Stimulated activated CD4-positive, alpha-beta T cell treated with anti-CD3 and anti-CD28 coated beads, TNF-alpha, amount 100 ng/mL, for 24 hours (primary cell): ENCODE data around the gene RAB19.
A peak's percentile ranks its signal among the peaks of the same experiment; 100 is the strongest.

Experiments used
- DNase-seq, 3 experiments: peaks; one replicate each; pipeline ENCODE4 v3.0.0-alpha.2; 2020; ENCODE audit warnings: low read depth in 3 of 3

RAB19 gene

DNA sequence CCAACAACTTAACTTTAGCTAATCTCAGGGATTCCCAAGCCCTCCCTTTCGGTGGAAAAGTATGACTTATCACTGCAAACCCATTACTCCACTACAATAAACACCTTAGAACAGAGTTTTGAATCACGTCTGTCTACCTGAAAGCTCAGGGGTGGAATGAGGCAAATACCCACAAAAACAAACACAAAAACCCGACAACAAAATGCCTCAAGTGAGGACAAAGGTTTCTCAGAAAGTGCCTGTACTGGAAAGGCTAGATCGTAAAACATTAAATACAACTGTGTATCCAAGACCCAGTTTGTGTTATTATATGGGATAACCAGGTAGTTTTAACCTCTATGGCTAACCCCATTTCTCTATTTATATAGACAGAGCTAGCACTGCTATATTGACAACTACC, 49.4 kb downstream of the RAB19 start:
- no peak for DNase-seq

GRCh38 chr7:140453785-140454656, 50.2 kb downstream of the RAB19 start:
- DNase-seq = peak in 1 of 3 experiments; percentile 3

GRCh38 chr7:140454657-140455015, 50.8 kb downstream of the RAB19 start:
- no peak for DNase-seq

DNA sequence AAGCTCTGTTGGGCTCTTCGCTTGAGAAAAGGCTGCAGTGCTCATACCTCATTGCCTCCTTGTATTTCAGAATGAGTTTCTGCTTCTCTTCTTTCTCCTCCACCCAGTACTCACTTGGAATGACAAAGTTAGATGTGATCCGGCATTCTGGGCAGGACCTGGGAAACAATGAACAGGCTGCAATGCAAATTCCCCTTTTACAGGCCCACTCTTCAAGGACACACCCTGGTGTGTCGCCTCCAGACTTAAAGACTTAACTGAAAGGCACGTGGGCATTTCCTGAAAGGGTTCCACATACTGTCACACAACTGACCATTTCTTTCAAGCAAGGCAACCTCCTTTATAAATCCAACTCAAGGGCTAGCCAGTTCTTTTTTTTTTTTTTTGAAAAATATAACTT, 51.9 kb downstream of the RAB19 start:
- no peak for DNase-seq

DNA sequence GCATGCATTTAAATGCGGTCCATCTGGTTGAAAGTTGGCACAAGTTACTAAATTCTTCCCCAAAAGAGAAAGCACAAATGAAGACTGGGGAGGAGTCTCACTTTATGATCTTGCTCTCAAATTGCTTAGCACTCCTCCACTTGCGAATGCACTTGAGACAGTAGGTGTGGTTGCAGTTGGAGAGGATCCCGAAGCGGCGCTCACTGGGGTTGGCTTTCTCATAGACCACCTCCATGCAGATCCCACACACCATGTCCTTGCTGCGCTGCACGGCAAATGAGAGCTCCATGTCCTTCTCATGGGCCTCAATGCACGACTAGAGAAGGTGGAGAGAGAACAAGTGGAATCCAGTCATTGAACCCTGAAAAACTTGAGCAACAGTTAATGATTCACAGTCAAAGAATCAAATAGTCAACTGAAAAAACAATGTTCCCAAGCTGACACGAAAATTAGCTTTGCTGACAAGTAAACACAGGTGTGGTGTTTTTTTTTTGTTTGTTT, 52.7 kb downstream of the RAB19 start:
- no peak for DNase-seq

- DNase-seq = no peak
These were observed 54.3 kb downstream of the RAB19 start for GRCh38 chr7:140458201-140458600.

DNA sequence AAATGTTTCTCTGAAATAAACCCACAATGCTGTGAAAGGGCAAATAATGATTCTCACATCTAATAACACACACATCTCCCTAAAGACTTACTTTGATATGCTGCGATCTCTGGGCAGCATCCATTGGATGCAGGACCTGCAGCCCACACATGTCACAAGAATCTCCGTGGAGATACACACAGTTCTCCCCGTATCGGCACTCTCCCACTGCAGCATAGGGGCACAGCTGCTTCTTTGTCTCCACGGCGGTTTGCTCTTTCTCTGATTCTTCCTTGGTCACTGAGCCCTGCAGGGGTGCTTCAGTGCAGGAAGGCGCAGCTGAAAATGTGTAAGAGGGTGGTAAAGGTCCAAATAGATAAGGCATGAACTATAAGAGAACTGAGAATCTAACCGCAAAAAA, 55.1 kb downstream of the RAB19 start:
- DNase-seq = no peak

GRCh38 chr7:140463111-140463510, 59.3 kb downstream of the RAB19 start:
- no peak for DNase-seq

- peak in 2 of 3 experiments; percentile 11 to 25 for DNase-seq
These were observed 72.0 kb downstream of the RAB19 start for GRCh38 chr7:140475747-140476333.

GRCh38 chr7:140476698-140477261, 72.9 kb downstream of the RAB19 start:
- no peak for DNase-seq
